OCI-LY1 (cell line): ENCODE data around the gene TTBK1.

Experiments used
- EZH2 ChIP-seq: fragments of 200-600 bp; sonication (generic), shearing (Covaris generic); IDR thresholded peaks from 2 replicates; pipeline ENCODE4 v1.8.0; 2017; ENCODE audit warnings: borderline replicate concordance, mixed run types, mild to moderate bottlenecking, antibody characterized with exemption, low read length, moderate library complexity, mixed read lengths
- TF ChIP-seq, protein P1 (sequence below): fragments of 200-600 bp; sonication (generic), shearing (Covaris generic); IDR thresholded peaks from 2 replicates; pipeline ENCODE4 v1.5.1; 2017; ENCODE audit warnings: mild to moderate bottlenecking, antibody characterized with exemption, low read length, moderate library complexity, mixed read lengths

DNA sequence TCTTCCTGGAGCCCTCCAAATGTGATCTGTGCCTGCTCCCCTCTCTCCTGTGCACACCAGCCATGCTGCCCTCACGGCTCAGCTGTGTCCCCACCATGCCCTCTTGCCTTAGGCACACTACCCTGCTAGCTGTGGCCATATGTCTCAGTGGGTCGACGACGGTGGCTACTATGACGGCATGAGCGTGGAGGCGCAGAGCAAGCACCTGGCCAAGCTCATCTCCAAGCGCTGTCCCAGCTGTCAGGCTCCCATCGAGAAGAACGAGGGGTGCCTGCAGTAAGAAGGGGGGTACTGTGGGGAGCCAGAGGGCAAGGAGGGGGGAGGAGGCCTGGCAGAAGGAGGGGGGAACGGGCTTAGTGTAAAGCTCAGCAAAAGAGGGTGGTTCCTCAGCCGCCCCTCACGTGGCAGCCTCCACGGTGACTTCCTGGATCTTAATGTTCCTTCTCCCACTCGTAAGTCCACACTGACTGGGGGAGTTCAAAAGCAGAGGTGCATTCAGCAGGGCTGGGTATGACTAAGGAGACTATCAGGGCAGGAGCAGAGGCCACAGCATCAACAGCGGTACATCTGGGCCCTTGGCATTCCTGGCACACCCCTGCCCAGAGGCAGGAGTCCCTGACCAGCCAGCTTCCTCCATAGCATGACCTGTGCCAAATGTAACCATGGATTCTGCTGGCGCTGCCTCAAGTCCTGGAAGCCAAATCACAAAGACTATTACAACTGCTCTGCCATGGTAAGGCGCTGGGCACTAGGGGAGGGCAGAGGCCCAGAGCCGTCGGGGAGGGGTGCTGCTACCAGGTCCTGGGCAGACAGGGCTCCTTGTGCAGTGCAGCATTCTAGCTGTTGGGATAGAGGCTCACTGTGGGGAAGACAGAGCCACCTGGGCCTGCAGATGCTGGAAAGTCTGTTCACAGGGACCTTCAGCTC is 22.0 kb upstream of the TTBK1 start:
- TF ChIP-seq, protein P1, sequence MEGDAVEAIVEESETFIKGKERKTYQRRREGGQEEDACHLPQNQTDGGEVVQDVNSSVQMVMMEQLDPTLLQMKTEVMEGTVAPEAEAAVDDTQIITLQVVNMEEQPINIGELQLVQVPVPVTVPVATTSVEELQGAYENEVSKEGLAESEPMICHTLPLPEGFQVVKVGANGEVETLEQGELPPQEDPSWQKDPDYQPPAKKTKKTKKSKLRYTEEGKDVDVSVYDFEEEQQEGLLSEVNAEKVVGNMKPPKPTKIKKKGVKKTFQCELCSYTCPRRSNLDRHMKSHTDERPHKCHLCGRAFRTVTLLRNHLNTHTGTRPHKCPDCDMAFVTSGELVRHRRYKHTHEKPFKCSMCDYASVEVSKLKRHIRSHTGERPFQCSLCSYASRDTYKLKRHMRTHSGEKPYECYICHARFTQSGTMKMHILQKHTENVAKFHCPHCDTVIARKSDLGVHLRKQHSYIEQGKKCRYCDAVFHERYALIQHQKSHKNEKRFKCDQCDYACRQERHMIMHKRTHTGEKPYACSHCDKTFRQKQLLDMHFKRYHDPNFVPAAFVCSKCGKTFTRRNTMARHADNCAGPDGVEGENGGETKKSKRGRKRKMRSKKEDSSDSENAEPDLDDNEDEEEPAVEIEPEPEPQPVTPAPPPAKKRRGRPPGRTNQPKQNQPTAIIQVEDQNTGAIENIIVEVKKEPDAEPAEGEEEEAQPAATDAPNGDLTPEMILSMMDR: no peak
- TF ChIP-seq EZH2: no peak
